Sigmoid colon (tissue), 4 donors: ENCODE measurements around the gene DNAJB12.

Experiments used
- EP300 ChIP-seq, 4 donors: sonication (generic); formaldehyde crosslinking; IDR thresholded peaks; one replicate each; pipeline ENCODE4 v1.6.1; 2017; ENCODE audit warnings: antibody characterized with exemption in 4 of 4
- TF ChIP-seq, protein P1 (sequence below), 4 experiments: fragments of 450-650 bp in 3 of 4; fragments of 200-600 bp in 1 of 4; IDR thresholded peaks; one replicate each; pipeline ENCODE4 v1.5.1; 2016 to 2019; ENCODE audit warnings: antibody characterized with exemption in 4 of 4, mild to moderate bottlenecking in 3 of 4, moderate library complexity in 2 of 4

DNA sequence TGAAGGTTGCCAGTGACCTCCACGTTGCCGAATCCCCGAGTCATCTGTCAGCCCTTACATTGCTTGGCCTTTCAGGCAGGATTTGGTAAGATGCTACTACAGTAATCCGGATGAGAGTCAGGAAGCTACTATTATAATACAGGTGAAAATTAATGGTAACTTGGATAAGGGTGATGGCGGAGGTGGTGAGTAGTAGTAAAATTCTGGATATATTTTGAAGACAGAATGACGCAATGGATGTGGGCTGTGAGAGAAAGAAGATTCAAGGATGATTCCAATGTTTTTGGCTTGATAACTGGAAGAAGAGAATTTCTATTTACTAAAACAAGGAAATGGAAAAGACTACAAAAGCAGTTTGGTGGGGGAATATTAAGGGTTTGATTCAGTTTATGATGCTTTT, 1.4 kb upstream of the DNAJB12 start:
- TF ChIP-seq, protein P1, sequence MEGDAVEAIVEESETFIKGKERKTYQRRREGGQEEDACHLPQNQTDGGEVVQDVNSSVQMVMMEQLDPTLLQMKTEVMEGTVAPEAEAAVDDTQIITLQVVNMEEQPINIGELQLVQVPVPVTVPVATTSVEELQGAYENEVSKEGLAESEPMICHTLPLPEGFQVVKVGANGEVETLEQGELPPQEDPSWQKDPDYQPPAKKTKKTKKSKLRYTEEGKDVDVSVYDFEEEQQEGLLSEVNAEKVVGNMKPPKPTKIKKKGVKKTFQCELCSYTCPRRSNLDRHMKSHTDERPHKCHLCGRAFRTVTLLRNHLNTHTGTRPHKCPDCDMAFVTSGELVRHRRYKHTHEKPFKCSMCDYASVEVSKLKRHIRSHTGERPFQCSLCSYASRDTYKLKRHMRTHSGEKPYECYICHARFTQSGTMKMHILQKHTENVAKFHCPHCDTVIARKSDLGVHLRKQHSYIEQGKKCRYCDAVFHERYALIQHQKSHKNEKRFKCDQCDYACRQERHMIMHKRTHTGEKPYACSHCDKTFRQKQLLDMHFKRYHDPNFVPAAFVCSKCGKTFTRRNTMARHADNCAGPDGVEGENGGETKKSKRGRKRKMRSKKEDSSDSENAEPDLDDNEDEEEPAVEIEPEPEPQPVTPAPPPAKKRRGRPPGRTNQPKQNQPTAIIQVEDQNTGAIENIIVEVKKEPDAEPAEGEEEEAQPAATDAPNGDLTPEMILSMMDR (IDR thresholded peaks at IDR 0.05) = no peak
- TF ChIP-seq EP300 (IDR thresholded peaks at IDR 0.05) = no peak
